Esophagus muscularis mucosa (tissue), 3 donors: ENCODE results near the gene TBC1D22A.

Source experiments
- POLR2A ChIP-seq: fragments of 450-650 bp; IDR thresholded peaks from one replicate; pipeline ENCODE4 v1.6.1; 2017; ENCODE audit warnings: antibody characterized with exemption, moderate library complexity, mild to moderate bottlenecking, low read depth
- TF ChIP-seq, protein P1 (sequence below), 3 experiments: fragments of 200-600 bp in 2 of 3; fragments of 450-650 bp in 1 of 3; sonication (generic) in 2 of 3; IDR thresholded peaks; one replicate each; pipeline ENCODE4 v1.5.1; 2017 to 2019; ENCODE audit warnings: antibody characterized with exemption in 3 of 3, mild to moderate bottlenecking in 2 of 3, moderate library complexity in 1 of 3

- no peak for TF ChIP-seq POLR2A
- TF ChIP-seq, protein P1, sequence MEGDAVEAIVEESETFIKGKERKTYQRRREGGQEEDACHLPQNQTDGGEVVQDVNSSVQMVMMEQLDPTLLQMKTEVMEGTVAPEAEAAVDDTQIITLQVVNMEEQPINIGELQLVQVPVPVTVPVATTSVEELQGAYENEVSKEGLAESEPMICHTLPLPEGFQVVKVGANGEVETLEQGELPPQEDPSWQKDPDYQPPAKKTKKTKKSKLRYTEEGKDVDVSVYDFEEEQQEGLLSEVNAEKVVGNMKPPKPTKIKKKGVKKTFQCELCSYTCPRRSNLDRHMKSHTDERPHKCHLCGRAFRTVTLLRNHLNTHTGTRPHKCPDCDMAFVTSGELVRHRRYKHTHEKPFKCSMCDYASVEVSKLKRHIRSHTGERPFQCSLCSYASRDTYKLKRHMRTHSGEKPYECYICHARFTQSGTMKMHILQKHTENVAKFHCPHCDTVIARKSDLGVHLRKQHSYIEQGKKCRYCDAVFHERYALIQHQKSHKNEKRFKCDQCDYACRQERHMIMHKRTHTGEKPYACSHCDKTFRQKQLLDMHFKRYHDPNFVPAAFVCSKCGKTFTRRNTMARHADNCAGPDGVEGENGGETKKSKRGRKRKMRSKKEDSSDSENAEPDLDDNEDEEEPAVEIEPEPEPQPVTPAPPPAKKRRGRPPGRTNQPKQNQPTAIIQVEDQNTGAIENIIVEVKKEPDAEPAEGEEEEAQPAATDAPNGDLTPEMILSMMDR (IDR thresholded peaks at IDR 0.05), result no peak
Measured at GRCh38 chr22:47145883-47146282, 383.4 kb downstream of the TBC1D22A start.
